Adrenal gland (tissue), 5 donors: ENCODE measurements around the gene SMIM23.

Experiments
- CTCF ChIP-seq, 6 experiments: fragments of 450-650 bp in 4 of 6; fragments of 200-600 bp in 2 of 6; sonication (generic) in 1 of 6; IDR thresholded peaks; 1 replicate in 5 of 6; 2 replicates in 1 of 6; pipeline versions ENCODE4 v1.5.1 to v1.8.0; 2016 to 2021; ENCODE audit warnings: antibody characterized with exemption in 6 of 6, mild to moderate bottlenecking in 2 of 6, moderate library complexity in 1 of 6
- POLR2A ChIP-seq, 2 donors: fragments of 450-650 bp; IDR thresholded peaks; one replicate each; pipeline ENCODE4 v1.6.1; 2017; ENCODE audit warnings: antibody characterized with exemption in 2 of 2, mild to moderate bottlenecking in 2 of 2, moderate library complexity in 1 of 2
- donor health status: DM: no; HTN: no; CAD: no.

GRCh38 chr5:171750311-171750788 lies 35.3 kb upstream of the SMIM23 start:
- TF ChIP-seq CTCF (IDR thresholded peaks at IDR 0.05) = no peak
- no peak for TF ChIP-seq POLR2A (IDR thresholded peaks at IDR 0.05)
